Suprapubic skin (tissue), 4 donors: ENCODE measurements around the gene TBXAS1. TPM values are rescaled to one million over a fixed set of nuclear protein-coding genes. Genes with fewer than 3 reads are reported as not detected.

Experiments
- DNase-seq, 2 donors: peaks; one replicate each; pipeline ENCODE4 v3.0.0-alpha.2; 2019; ENCODE audit warnings: low spot score in 2 of 2
- H3K27ac ChIP-seq: fragments of 200-600 bp; sonication (generic); one replicate; pipeline ENCODE4 v1.5.1; 2019
- H3K27me3 ChIP-seq: fragments of 200-600 bp; sonication (generic); one replicate; pipeline ENCODE4 v1.5.1; 2019
- H3K36me3 ChIP-seq: fragments of 200-600 bp; sonication (generic); one replicate; pipeline ENCODE4 v1.5.1; 2019
- H3K4me1 ChIP-seq: fragments of 200-600 bp; sonication (generic); one replicate; pipeline ENCODE4 v1.5.1; 2019
- H3K4me3 ChIP-seq: fragments of 200-600 bp; sonication (generic); one replicate; pipeline ENCODE4 v1.5.1; 2019; ENCODE audit warnings: mild to moderate bottlenecking
- H3K9me3 ChIP-seq: fragments of 200-600 bp; sonication (generic); one replicate; pipeline ENCODE4 v1.5.1; 2019
- CTCF ChIP-seq, 2 donors: fragments of 200-600 bp in 1 of 2; fragments of 450-650 bp in 1 of 2; sonication (generic) in 1 of 2; IDR thresholded peaks; one replicate each; pipeline ENCODE4 v1.5.1; 2016 to 2019; ENCODE audit warnings: antibody characterized with exemption in 2 of 2, mild to moderate bottlenecking in 1 of 2, moderate library complexity in 1 of 2
- EP300 ChIP-seq: sonication (generic); formaldehyde crosslinking; IDR thresholded peaks from one replicate; pipeline ENCODE4 v1.6.1; 2017; ENCODE audit warnings: antibody characterized with exemption
- POLR2A ChIP-seq, 2 donors: fragments of 450-650 bp; IDR thresholded peaks; one replicate each; pipeline ENCODE4 v1.6.1; 2017; ENCODE audit warnings: antibody characterized with exemption in 2 of 2, mild to moderate bottlenecking in 2 of 2, moderate library complexity in 2 of 2
- POLR2AphosphoS5 ChIP-seq, 3 donors: sonication (generic); formaldehyde crosslinking; IDR thresholded peaks; one replicate each; pipeline ENCODE4 v1.6.1; 2017; ENCODE audit warnings: antibody characterized with exemption in 3 of 3
- WGBS: methylation state at CpG from one replicate; pipeline ENCODE4 v1.1.5; 2018; 5-methylcytosine and 5-hydroxymethylcytosine counted together
- total RNA-seq, 4 donors: library from RNA; depleted of rRNA; stranded (reverse); fragments of >200 nt; gene quantifications; one replicate each; pipeline ENCODE4 v1.1.0, GENCODE V29; 2016

The TBXAS1 gene
- total RNA-seq, 4 donors from 2014 or later: 1.4 to 2.4 (median 2.1) TPM

GRCh38 chr7:139797607-139798006 is 31.5 kb upstream of the TBXAS1 start:
- Histone ChIP-seq H3K36me3 (no peaks in the 10 kb centered on the region), H3K9me3 (no peaks in the 10 kb centered on the region), H3K27me3 (no peaks in the 10 kb centered on the region), H3K27ac (no peak overlapping the region), H3K4me3 (no peak overlapping the region), H3K4me1 (peaks cover 10% of the 10 kb centered on the region)
- no peak for TF ChIP-seq POLR2AphosphoS5 (IDR thresholded peaks at IDR 0.05)
- TF ChIP-seq POLR2A (IDR thresholded peaks at IDR 0.05): no peak
- 67% methylated on average over 2 of the region's 2 CpGs for WGBS
- DNase-seq: no peak

GRCh38 chr7:139798221-139798620 is 30.8 kb upstream of the TBXAS1 start:
- H3K36me3 ChIP-seq: no peaks in the 10 kb centered on the region
- no peak for DNase-seq
- peaks cover 10% of the 10 kb centered on the region for H3K4me1 ChIP-seq
- H3K9me3 ChIP-seq: no peaks in the 10 kb centered on the region
- WGBS: 19% methylated on average over 10 of the region's 10 CpGs
- no peaks in the 10 kb centered on the region for H3K27me3 ChIP-seq
- no peak overlapping the region for H3K4me3 ChIP-seq
- no peak overlapping the region for H3K27ac ChIP-seq
- TF ChIP-seq POLR2AphosphoS5 (IDR thresholded peaks at IDR 0.05): no peak
- no peak for TF ChIP-seq CTCF (IDR thresholded peaks at IDR 0.05)
- TF ChIP-seq POLR2A (IDR thresholded peaks at IDR 0.05): no peak
- TF ChIP-seq EP300: no peak

GRCh38 chr7:139798892-139799291 is 30.2 kb upstream of the TBXAS1 start:
- H3K4me3 ChIP-seq: no peak overlapping the region
- no peak for DNase-seq
- peaks cover 10% of the 10 kb centered on the region for H3K4me1 ChIP-seq
- H3K9me3 ChIP-seq: peaks cover 3% of the 10 kb centered on the region
- H3K27me3 ChIP-seq: no peaks in the 10 kb centered on the region
- H3K36me3 ChIP-seq: no peaks in the 10 kb centered on the region
- WGBS: 85% methylated on average over 3 of the region's 4 CpGs
- H3K27ac ChIP-seq: no peak overlapping the region
- no peak for TF ChIP-seq EP300
- no peak for TF ChIP-seq CTCF (IDR thresholded peaks at IDR 0.05)
- no peak for TF ChIP-seq POLR2A (IDR thresholded peaks at IDR 0.05)
- TF ChIP-seq POLR2AphosphoS5 (IDR thresholded peaks at IDR 0.05): no peak

GRCh38 chr7:139799586-139799985 is 29.5 kb upstream of the TBXAS1 start:
- Histone ChIP-seq H3K4me3 (no peak overlapping the region), H3K36me3 (no peaks in the 10 kb centered on the region), H3K4me1 (peaks cover 10% of the 10 kb centered on the region), H3K27me3 (no peaks in the 10 kb centered on the region), H3K27ac (no peak overlapping the region), H3K9me3 (peaks cover 3% of the 10 kb centered on the region)
- no peak for TF ChIP-seq EP300
- TF ChIP-seq CTCF (IDR thresholded peaks at IDR 0.05): no peak
- TF ChIP-seq POLR2AphosphoS5 (IDR thresholded peaks at IDR 0.05): no peak
- TF ChIP-seq POLR2A (IDR thresholded peaks at IDR 0.05): no peak
- DNase-seq: no peak
- WGBS: 41% methylated on average over 2 of the region's 2 CpGs

- Histone ChIP-seq H3K4me1 (no peaks in the 10 kb centered on the region), H3K9me3 (peaks cover 3% of the 10 kb centered on the region), H3K27ac (no peak overlapping the region), H3K4me3 (no peak overlapping the region), H3K36me3 (no peaks in the 10 kb centered on the region), H3K27me3 (no peaks in the 10 kb centered on the region)
- no peak for DNase-seq
- 74% methylated on average over 1 of the region's 1 CpG for WGBS
- TF ChIP-seq CTCF (IDR thresholded peaks at IDR 0.05): no peak
- no peak for TF ChIP-seq POLR2A (IDR thresholded peaks at IDR 0.05)
- no peak for TF ChIP-seq EP300
- TF ChIP-seq POLR2AphosphoS5 (IDR thresholded peaks at IDR 0.05): no peak
Measured at GRCh38 chr7:139804571-139804970, 24.5 kb upstream of the TBXAS1 start.

GRCh38 chr7:139807009-139807408 is 22.1 kb upstream of the TBXAS1 start:
- Histone ChIP-seq H3K27ac (no peak overlapping the region), H3K4me1 (no peaks in the 10 kb centered on the region), H3K9me3 (peaks cover 3% of the 10 kb centered on the region), H3K27me3 (no peaks in the 10 kb centered on the region), H3K36me3 (no peaks in the 10 kb centered on the region), H3K4me3 (no peak overlapping the region)
- WGBS: 85% methylated on average over 3 of the region's 3 CpGs
- no peak for DNase-seq
- TF ChIP-seq EP300 (no peak), POLR2AphosphoS5 (IDR thresholded peaks at IDR 0.05) (no peak), POLR2A (IDR thresholded peaks at IDR 0.05) (no peak), CTCF (IDR thresholded peaks at IDR 0.05) (no peak)
